Measurements from ENCODE around the gene PLA2R1.
"Not testable (repeated sequence)": the region's sequence is repeated elsewhere in the genome, so short reads cannot be mapped to it uniquely, and the experiment has no call there.

Gene PLA2R1

DNA sequence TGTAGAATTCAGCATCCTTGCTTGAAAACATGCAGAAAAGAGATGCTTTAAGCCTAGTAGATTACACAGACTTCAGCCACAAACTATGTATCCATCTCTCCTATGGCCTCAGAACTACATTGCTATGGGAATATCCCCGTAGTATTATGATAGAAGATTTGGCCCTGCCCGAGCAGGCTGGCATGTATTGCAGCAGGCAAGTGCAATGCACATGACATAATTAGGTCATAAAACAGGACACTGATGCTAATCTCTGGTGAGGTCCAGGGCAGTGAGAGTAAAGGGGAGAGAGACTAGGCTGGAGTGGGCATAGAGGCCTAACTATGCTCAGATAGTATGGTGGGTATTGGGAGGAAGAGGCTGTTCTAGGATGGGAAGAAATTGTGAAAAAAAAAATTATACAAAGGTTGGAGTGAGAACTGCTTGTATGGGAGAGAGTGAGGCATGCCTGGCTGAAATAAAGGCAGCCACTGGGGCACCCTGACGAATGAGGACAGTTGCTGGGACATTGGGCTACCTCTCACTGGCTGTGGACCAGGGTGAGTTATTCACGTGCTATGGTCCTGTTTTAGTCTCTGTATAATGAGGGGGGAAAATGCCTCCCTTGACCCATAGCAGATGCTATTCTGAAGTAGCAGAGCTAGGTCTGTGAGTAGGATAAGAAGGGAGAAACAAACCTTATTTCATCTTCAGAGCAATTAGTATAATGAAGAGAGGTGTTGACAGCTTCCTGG, 1.6 kb upstream of the PLA2R1 start:
- no peak for DNase-seq (ENCODE audit: low read depth)

DNA sequence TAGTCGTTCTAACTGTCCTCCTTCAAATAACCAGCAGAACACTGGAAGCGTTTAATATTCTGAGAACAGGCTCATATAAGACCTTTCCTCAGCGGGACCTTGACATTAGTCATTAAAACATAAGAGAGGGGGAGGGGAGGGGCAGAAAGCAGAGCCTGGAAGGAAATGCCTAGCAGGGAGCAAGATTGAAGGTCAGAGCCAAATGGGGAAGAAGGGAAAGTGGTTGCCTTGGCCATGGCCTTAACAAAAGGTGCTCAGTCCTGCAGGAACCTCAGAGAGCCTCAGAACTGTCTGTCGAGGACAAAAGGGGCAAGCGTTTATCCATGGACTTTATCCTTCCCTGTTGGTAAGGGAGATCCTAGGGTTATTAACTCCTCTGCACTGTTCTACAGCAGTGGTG, 856 bp upstream of the PLA2R1 start:
- DNase-seq (ENCODE audit: low read depth), result no peak

GRCh38 chr2:160061944-160062291, 497 bp downstream of the PLA2R1 start:
- DNase-seq (ENCODE audit: low read depth), result no peak

DNA sequence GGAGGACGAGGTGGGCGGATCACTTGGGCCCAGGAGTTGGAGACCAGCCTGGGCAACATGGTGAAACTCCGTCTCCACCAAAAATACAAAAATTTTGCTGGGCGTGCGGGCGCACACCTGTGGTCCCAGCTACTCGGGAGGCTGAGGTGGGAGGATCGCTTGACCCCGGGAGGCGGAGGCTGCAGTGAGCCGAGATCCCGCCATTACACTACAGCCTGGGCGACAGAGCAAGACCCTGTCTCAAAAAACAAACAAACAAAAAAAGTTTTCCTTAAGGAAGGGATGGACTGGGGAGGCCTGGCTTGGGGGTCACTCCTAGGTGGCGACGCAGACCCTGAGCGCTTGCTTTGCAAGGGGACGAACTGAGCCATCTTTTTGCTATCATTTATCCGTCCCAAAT, 882 bp downstream of the PLA2R1 start:
- DNase-seq (ENCODE audit: low read depth), result no peak

DNA sequence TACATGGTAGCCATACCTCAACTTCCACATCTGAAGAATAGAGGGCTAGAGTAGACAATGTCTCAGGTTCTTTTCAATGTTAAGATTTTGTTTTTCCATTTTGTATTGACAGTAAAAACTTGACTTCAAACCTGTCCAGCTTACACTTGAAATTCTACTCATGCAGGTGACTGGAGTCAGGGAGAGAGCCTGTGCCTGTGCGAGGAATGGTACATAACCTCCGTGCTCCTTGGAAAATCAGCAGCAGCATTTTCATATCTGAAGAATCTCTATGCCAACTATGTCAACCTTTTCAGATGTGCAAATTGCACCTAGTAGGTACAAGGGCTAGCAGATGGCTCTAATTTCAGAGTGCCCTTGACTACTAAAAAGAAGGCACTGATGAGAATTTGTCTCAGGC, 2.1 kb downstream of the PLA2R1 start:
- no peak for DNase-seq (ENCODE audit: low read depth)

DNA sequence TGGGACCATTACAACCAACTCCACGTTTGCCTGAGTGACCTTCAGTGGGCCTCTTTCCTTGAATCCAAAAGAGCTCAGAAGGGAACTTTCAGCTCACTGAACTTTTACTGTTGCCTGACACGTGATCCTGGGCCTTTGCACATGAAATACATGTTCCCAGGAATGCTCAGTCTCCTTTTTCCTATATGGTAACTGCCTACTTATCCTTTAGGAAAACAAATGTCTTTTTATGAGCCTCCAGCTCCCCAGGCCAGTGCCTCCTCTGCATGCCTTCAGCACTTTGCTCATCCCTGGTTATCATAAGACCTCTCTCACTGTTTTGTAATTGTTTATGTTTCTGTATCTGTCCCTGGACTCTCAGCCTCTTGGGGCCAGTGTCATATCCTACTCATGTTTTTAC, 5.1 kb downstream of the PLA2R1 start:
- no peak for DNase-seq (ENCODE audit: low read depth)

- no peak for DNase-seq (ENCODE audit: low read depth)
Measured at GRCh38 chr2:160055726-160056108, 6.7 kb downstream of the PLA2R1 start.

DNA sequence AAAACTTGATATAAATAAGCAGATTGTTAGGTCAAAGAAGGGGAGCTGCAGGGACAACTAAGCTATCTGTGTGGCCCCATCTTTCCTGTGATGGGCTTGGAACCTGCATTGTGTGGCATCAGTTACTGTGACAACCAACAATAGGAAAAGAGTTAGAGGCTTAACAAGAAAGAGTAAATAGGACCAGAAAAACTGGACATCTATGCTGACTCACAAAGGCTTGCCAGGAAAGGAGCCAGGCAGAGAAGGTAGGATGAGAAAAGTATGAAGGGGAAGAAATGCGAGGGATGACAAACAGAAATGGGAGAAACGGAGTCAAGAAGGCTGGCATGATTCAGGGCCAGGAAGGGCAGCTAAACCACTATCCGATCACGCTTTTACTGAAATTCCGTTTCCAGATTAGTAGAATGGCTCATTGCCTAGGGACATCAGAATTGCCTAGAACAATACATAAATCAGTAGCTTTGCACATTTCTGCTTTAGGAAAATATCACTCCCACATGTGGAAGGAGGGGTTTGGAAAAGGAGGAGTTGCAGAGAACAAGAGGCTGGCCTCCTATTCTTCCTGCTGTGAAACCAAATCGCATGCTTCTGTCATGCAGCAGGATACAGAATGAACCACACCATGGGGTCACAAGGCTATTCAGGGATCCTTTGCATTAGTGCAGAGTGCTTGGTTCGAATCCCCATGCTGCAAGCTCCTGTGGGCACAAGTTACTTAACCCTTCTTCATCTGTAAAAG, 7.3 kb downstream of the PLA2R1 start:
- DNase-seq (ENCODE audit: low read depth), result no peak

GRCh38 chr2:160053946-160054345, 8.5 kb downstream of the PLA2R1 start:
- no peak for DNase-seq (ENCODE audit: low read depth)

DNA sequence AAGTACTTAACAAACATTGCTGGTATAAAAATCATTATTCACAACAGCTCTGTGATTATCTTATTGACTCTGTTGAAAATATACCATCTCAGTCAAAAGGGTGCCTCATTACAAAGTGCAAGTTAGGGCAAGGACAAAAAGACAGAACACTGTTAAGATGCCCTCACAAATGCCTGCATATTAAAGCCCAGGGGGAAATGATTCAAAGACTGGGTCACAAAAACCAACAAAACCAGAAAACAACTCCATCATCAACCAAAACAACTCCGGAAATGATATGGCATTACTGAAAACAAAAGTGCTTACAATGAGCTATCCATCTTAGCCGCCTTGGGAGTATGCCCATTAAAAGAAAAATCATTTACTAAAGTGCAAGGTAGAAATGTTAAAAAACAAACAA, 9.9 kb downstream of the PLA2R1 start:
- DNase-seq (ENCODE audit: low read depth), result no peak

- no peak for DNase-seq (ENCODE audit: low read depth)
Measured at GRCh38 chr2:160051371-160051800, 11.0 kb downstream of the PLA2R1 start.

- DNase-seq (ENCODE audit: low read depth), result no peak
Measured at GRCh38 chr2:160050147-160050546, 12.3 kb downstream of the PLA2R1 start.

- no peak for DNase-seq (ENCODE audit: low read depth)
Measured at GRCh38 chr2:160045703-160046210, 16.7 kb downstream of the PLA2R1 start.

- DNase-seq (ENCODE audit: low read depth), result no peak
Measured at GRCh38 chr2:160044728-160045127, 17.7 kb downstream of the PLA2R1 start.

DNA sequence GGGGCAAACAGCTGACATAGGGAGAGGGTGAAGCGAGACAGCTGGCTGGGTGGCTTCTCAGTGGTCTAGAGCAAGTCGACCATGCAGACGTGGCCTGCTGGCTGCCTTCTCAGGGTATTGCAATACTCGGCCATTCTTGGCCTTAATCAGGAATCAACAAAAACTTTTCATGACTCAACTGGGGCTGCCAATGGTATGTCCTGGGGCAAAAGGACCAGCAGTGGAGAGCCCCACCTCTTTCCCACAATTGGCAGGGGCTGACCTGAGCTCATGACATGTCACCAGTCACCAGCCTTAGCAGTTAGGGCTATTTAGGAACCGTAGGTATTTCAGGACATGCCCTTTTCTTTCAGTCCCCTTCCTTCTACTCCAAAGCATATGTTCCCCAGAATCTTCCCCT, 19.1 kb downstream of the PLA2R1 start:
- no peak for DNase-seq (ENCODE audit: low read depth)

GRCh38 chr2:160042054-160042453, 20.4 kb downstream of the PLA2R1 start:
- DNase-seq (ENCODE audit: low read depth), result no peak

DNA sequence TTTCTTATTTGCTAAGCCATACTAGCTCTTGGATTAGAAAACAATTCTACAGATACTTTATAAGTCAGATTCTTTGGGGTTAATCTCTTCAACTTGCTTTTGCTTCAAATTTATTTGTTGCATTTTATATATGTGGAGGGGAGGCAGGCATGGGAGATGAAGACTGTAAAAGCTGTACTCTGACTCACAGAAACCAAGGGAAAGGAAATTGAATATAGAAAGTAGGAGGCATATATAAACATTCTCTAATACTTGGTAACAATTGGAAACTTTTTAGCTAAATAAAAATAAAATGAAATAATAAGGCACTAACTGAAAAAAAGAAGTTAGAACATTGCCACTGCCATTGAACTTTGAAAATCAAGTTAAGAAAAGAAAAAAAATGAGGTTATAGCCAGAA, 21.3 kb downstream of the PLA2R1 start:
- no peak for DNase-seq (ENCODE audit: low read depth)

DNA sequence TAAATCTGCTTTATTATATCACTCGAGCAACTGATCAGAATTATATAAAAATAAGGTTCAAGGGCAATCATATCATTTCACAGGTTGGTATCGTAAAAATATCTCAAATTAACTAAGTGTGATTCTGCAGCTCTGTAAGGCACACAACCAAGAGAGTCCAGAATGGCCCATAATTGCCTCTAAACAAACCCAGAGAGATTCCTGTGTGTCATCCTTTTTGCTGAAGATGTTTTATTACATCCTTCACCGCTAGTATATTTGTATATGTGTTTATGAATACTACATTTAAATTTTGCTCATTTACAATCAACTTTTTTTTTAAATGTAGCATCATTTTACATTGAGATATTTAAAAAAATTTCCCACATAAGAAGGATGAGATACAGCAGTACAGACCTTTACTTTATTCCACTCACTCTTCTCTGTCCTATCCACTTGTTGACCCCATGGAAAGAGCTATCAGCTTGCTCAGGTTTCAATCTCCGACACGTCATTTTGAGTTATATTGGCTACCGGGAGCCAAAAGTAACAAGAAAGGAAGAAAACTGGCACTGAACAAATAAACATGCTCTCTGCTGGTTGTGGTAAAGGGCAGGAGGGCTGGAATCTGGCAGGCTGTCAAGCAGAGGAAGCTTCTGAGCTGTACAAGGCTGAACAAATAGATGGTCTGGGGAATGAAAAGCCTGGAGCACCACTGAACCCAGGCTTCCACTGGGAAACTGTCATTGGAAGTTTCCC, 23.1 kb downstream of the PLA2R1 start:
- DNase-seq (ENCODE audit: low read depth), result no peak

GRCh38 chr2:160038662-160039061, 23.8 kb downstream of the PLA2R1 start:
- DNase-seq (ENCODE audit: low read depth), result not testable (repeated sequence)

DNA sequence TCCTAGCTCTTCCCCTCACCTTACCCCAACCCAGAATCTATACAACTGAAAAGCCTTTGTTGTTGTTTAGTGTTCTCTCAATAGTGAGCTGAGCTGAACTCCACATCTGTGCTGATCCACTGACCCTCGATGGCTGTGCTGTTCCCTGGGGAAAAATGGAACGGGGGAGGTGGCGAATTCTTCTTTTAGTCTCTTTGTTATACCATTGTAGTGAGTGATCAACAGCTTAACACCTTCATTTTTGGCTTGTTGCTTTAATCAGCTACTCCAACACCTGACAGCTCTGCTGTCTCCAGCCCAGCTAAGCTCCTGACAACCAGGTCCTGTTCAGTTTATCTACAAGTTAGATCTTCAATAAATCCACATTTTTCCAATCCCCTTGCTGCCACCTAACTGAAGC, 25.7 kb downstream of the PLA2R1 start:
- no peak for DNase-seq (ENCODE audit: low read depth)

DNA sequence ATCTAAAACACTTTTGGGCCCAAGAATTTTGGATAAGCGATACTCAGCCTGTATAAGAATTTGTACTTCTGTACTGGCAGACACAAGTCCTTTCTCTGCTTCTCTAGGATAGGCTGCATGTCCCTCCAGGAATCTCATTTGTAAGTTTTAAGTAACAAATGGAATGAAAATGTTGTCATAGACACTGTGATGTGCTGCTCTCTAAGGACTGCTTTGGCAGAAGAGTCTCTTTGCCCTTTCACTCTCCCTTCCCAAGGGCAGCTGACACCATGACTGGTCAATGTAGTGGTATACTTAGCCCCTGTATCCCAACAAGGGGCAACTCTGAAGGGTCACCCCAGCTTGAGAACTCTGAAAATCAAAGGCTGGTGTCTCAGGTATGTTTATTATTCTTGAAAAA, 27.3 kb downstream of the PLA2R1 start:
- DNase-seq (ENCODE audit: low read depth), result no peak

DNA sequence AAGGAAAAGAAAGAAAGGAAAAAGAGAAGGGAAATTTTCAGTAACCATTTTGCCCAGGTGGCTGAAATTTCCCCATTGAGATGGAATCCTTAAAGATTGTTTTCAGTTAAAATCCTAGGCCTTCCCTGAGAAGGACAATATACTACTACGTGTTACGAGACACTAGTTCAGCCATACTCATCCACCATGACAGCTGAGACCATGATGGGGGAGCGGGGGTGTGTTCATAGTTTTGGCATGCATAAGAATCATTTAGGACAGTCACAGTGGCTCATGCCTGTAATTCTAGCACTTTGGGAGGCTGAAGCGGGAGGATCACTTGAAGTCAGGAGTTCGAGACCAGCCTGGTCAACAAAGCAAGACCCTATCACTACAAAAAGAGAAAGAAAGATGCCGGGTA, 28.0 kb downstream of the PLA2R1 start:
- DNase-seq (ENCODE audit: low read depth), result no peak

Data from stimulated activated CD8-positive, alpha-beta memory T cell treated with anti-CD3 and anti-CD28 coated beads, Interleukin-15, amount 100 ng/mL, for 24 hours (primary cell).